HepG2 (cell line): ENCODE measurements around the gene FBF1. TPM values are rescaled to one million over a fixed set of nuclear protein-coding genes. Genes with fewer than 3 reads are reported as not detected.

Source experiments
- AHR ChIP-seq: IDR thresholded peaks from 2 replicates; pipeline ENCODE4 v1.6.1; 2018; ENCODE audit warnings: missing genetic modification reagents, missing compliant biosample characterization
- BHLHE40 ChIP-seq: IDR thresholded peaks from 2 replicates; pipeline ENCODE4 v1.6.1; 2011; ENCODE audit warnings: low read length, improper control_type of control experiment
- EED ChIP-seq: sonication (generic); formaldehyde crosslinking; IDR thresholded peaks from 2 replicates; pipeline ENCODE4 v1.5.0; 2020; ENCODE audit warnings: mild to moderate bottlenecking, missing genetic modification reagents
- JUND ChIP-seq: sonication (generic); formaldehyde crosslinking; IDR thresholded peaks from 2 replicates; pipeline ENCODE4 v1.8.0; 2022; ENCODE audit warnings: mild to moderate bottlenecking, missing genetic modification reagents
- MBD4 ChIP-seq: IDR thresholded peaks from 2 replicates; pipeline ENCODE4 v1.6.1; 2012; ENCODE audit warnings: low read length, inconsistent platforms, borderline replicate concordance
- MXD4 ChIP-seq: IDR thresholded peaks from 2 replicates; pipeline ENCODE4 v1.6.1; 2016; ENCODE audit warnings: mild to moderate bottlenecking, missing biosample characterization, missing genetic modification reagents
- NR2F6 ChIP-seq, 2 experiments: IDR thresholded peaks; 2 replicates each; pipeline ENCODE4 v1.6.1; 2016; ENCODE audit warnings: antibody characterized with exemption in 1 of 2, mild to moderate bottlenecking in 1 of 2
- PBX3 ChIP-seq: sonication (generic); formaldehyde crosslinking; IDR thresholded peaks from 2 replicates; pipeline ENCODE4 v1.8.1; 2023; ENCODE audit warnings: missing genetic modification reagents, inconsistent platforms, borderline replicate concordance
- PTBP1 ChIP-seq: fragments of 200-400 bp; formaldehyde crosslinking; IDR thresholded peaks from 2 replicates; pipeline ENCODE4 v1.6.1; 2018; ENCODE audit warnings: low read length, low read depth; ENCODE audit not compliant: poor library complexity, severe bottlenecking
- ZBTB33 ChIP-seq: sonication (generic); formaldehyde crosslinking; IDR thresholded peaks from 2 replicates; pipeline ENCODE4 v1.4.0; 2020; ENCODE audit warnings: missing genetic modification reagents
- ZBTB7A ChIP-seq: sonication (generic); formaldehyde crosslinking; IDR thresholded peaks from 2 replicates; pipeline ENCODE4 v1.8.0; 2022; ENCODE audit warnings: mild to moderate bottlenecking, missing genetic modification reagents
- ZFP41 ChIP-seq: sonication (generic); formaldehyde crosslinking; IDR thresholded peaks from 2 replicates; pipeline ENCODE4 v1.4.0; 2020; ENCODE audit warnings: mild to moderate bottlenecking, missing genetic modification reagents, borderline replicate concordance
- ZFP91 ChIP-seq: sonication (generic); formaldehyde crosslinking; IDR thresholded peaks from 2 replicates; pipeline ENCODE4 v1.9.0; 2022; ENCODE audit warnings: missing genetic modification reagents, mild to moderate bottlenecking, borderline replicate concordance
- ZNF121 ChIP-seq: sonication (generic); formaldehyde crosslinking; IDR thresholded peaks from 2 replicates; pipeline ENCODE4 v1.5.0; 2020; ENCODE audit warnings: mild to moderate bottlenecking, missing genetic modification reagents
- ZNF546 ChIP-seq: sonication (generic); formaldehyde crosslinking; conservative IDR thresholded peaks from 2 replicates; pipeline ENCODE4 v1.8.1; 2023; ENCODE audit warnings: mild to moderate bottlenecking, missing genetic modification reagents
- ZNF687 ChIP-seq: sonication (generic); formaldehyde crosslinking; IDR thresholded peaks from 2 replicates; pipeline ENCODE4 v1.5.1; 2020; ENCODE audit warnings: mild to moderate bottlenecking, missing genetic modification reagents, moderate library complexity
- polyA plus RNA-seq, 8 experiments: library from polyadenylated mRNA; depleted of rRNA in 3 of 8; stranded (reverse) in 7 of 8; unstranded in 1 of 8; fragments of >200 nt; fragmentation: Illumina TruSeq in 4 of 8; extraction: Trizol in 4 of 8; gene quantifications; 2 replicates each; pipeline versions ENCODE4 v1.2.1 to v1.2.3, GENCODE V29; 2011 to 2016; ENCODE audit warnings: low read depth in 4 of 8, missing spikeins in 1 of 8, mixed read lengths in 1 of 8; ENCODE audit not compliant: insufficient read depth in 1 of 8
- total RNA-seq, 5 experiments: library from RNA; depleted of rRNA; stranded (reverse); fragments of >200 nt; fragmentation: Illumina TruSeq; extraction: Trizol; gene quantifications; 2 replicates each; pipeline ENCODE4 v1.2.3, GENCODE V29; 2016; ENCODE audit warnings: low read depth in 1 of 5
- TF ChIP-seq, protein P1 (sequence below): IDR thresholded peaks from 2 replicates; pipeline ENCODE4 v1.6.1; 2016; ENCODE audit warnings: missing compliant biosample characterization, missing genetic modification reagents, borderline replicate concordance

The FBF1 gene
- total and polyA plus RNA-seq, 2 of the 13 experiments (the other 11 are each of a cell fraction or from before 2014, with no cell fraction given), result 2.4 to 8.1 TPM

DNA sequence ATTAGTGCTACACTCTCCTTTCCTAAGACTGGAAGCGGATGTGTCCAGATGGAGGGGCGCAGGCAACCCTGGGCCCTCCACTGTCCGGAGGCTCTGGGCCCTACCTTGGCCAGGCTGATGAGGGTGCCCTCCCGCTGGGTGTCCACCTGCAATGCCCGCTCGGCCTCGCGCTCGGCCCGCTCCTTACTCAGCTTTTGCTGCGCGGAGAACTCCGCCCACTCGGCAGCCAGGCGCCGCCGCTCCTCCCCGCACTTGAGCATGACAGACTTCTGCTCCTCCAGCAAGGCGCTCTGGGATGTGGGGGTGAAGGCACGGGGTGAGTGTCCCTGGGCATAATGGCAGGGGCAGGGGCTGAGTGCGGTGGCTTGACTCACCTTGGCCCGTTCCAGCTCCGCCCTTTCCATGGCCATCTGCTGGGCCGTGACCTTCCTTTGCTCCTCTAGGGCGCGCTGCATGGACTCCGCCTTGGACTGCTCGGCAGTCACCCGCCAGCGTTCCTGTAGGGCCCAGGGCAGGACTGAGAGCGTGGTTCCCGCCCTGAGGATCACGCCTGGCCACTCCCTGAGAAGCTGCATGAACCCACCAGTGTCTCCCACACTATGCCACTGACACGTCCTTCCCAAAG, 26.1 kb downstream of the FBF1 start (continued):
- TF ChIP-seq PTBP1 (peak; percentile 70), NR2F6 (IDR thresholded peaks at IDR 0.05) (0 out of 2 replicates have a peak, but pooled peaks have one; percentile 20), NR2F6 (CRISPR knock-in tag; IDR thresholded peaks at IDR 0.05) (peak; percentile 30; the same call in 1 of the 2 replicates), MBD4 (no peak), ZNF121 (CRISPR knock-in tag) (peak; percentile 98), MXD4 (no peak), EED (CRISPR knock-in tag) (no peak), AHR (CRISPR knock-in tag) (0 out of 2 replicates have a peak, but pooled peaks have one; percentile 23), ZBTB33 (peak; percentile 91), JUND (CRISPR knock-in tag) (no peak), ZBTB7A (CRISPR knock-in tag) (0 out of 2 replicates have a peak, but pooled peaks have one; percentile 11), ZFP41 (CRISPR knock-in tag) (no peak), ZNF546 (CRISPR knock-in tag) (no peak), BHLHE40 (0 out of 2 replicates have a peak, but pooled peaks have one; percentile 4), PBX3 (no peak), ZNF687 (peak; percentile 73), ZFP91 (CRISPR knock-in tag) (peak; percentile 51; the same call in 1 of the 2 replicates)
- TF ChIP-seq, protein P1, sequence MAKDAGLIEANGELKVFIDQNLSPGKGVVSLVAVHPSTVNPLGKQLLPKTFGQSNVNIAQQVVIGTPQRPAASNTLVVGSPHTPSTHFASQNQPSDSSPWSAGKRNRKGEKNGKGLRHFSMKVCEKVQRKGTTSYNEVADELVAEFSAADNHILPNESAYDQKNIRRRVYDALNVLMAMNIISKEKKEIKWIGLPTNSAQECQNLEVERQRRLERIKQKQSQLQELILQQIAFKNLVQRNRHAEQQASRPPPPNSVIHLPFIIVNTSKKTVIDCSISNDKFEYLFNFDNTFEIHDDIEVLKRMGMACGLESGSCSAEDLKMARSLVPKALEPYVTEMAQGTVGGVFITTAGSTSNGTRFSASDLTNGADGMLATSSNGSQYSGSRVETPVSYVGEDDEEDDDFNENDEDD (CRISPR knock-in tag), result peak; percentile 18; the same call in 1 of the 2 replicates
- TF ChIP-seq, all 625 proteins: peak for 33
